HG03457 (cell line): ENCODE measurements around the gene OXSR1.
"Not testable (repeated sequence)": the region's sequence is repeated elsewhere in the genome, so short reads cannot be mapped to it uniquely, and the experiment has no call there.

ENCODE experiments used
- ATAC-seq: cut with Tn5 transposase; IDR thresholded peaks from one replicate; pipeline ENCODE4 v1.9.1; 2021; ENCODE audit warnings: moderate number of reproducible peaks; ENCODE audit not compliant: unreplicated experiment

The OXSR1 gene

DNA sequence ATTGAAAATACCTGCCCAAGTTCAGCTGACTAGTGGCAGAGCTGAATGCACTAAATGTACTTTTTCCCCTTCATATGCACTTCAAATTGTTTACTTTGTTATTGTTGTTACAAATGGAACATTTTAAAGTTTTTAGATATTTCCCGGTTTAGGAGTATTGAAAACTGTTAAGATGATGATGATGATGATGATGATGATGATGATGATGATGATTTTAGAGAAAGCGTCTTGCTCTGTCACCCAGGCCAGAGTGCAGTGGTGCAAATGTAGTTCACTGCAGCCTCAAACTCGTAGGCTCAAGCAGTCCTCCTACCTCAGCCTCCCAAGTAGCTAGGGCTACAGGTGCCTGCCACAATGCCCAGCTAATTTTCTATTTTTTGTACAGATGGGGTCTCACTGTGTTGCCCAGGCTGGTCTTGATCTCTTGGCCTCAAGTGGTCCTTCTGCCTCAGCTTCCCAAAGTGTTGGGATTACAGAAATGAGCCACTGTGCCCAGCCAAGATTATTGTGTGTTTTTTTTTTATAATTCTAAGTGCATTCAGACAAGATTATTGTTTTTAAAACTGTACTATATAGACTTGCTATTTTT lies 54.4 kb downstream of the OXSR1 start:
- ATAC-seq: no peak

DNA sequence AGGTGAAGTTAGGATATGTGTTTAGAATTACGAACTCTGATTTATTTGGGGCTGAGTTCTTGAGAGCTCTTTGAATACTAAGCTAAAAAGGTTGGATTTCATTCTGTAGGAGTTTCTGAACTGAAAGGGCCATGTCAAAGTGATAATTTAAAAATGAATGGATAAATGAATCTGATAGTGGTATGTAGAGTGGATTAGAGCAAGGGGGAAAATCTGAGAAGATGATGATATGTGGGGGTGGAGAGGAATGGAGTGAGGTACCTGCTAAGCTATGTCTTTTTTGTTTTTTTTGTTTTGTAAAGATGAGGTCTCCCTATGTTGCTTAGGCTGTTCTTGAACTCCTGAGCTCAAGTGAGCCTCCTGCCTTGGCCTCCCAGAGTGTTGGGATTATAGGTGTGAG lies 55.7 kb downstream of the OXSR1 start:
- no peak for ATAC-seq

DNA sequence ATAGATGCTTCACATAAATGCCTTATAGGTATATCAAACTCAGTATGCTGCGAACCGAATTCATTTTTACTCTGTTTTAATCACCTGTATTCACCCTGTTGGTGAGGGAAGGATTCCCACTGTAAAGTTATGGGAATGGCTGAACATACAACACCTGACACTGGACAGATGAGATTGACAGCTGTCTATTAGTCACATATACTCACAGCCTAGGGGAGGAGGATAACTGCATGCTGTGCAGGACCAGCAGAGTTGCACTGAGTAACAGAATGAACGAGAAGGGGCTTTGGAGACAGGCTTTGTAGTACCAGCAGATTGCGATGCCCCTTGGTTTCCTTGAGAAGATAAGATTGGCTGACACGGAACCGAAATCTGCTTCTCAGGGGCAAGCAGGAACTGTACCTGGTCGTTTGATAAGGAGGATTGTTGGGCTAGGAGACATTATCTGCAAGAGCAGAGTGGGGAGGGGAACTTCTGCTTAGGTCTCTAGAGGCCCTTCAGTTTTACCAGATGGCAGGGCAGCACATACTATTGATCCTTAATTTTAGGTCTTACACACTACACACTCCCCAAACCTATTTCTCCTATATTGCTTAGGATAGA lies 56.8 kb downstream of the OXSR1 start:
- no peak for ATAC-seq

DNA sequence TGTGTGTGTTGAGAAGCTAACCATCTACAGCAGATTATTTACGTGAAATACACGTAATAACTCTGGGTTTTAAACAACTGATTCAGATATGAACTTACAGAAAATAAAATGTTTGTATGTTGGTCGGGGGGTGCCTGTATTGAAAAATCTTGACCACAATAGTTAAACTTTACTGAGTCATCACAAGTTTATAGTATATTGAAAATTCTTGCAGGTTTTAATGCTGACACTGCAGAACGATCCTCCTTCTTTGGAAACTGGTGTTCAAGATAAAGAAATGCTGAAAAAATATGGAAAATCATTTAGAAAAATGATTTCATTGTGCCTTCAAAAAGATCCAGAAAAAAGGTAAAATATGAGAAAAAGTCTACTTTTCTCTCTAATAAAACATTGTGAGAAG lies 59.0 kb downstream of the OXSR1 start:
- no peak for ATAC-seq

DNA sequence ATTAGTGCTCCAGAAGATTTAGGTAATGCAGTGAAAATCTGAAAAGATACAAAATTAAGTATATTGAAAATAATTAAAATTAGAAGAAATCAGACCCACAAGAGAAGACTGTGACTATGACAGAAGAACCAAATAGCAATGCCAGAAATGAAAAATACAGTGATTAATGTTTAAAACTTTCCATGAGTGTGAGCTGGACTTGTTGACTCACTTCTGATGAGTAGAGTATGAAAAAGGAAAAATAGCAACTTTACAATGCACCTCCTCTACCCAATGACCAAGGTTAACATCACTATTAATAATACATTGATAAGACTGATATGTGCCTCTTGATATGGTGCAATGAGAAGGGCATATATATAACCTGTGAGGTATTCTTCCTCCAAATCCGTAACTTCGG lies 60.9 kb downstream of the OXSR1 start:
- ATAC-seq: no peak

DNA sequence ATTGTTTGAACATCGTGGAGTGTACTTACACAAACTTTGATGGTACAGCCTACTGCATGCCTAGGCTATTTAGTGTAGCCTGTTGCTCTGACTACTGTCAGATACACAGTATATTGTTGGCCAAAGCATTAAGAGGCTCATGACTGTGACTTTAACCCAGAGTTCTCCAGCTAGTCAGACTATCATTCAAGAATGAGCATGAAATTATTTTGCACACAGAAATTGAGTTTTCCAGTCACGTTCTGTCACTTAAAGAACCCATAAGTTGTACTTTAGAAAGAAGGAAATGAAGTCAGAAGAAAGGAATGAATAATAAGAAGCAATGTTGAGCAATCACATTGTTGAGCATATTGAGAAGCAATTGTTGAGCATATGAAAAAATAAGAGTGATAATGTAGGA lies 62.7 kb downstream of the OXSR1 start:
- ATAC-seq: no peak

DNA sequence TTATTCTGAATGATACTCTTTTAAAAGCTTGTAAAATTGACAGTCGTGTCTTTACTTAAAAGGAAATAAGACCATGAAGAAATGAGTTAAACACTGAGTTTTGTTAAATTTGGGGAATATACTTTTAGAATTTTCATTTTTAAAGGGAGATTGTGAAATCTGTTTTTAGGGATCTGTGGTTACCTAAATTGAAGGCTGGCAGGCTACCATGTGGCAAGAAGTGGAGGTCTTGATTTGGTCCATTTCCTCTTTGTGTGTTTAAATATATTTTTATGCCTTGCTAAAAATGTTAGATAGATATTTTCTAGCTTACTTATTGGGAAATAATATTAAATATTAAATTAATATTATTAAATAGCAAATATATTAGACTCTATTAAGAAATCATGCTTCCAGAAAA lies 63.7 kb downstream of the OXSR1 start:
- ATAC-seq: no peak

DNA sequence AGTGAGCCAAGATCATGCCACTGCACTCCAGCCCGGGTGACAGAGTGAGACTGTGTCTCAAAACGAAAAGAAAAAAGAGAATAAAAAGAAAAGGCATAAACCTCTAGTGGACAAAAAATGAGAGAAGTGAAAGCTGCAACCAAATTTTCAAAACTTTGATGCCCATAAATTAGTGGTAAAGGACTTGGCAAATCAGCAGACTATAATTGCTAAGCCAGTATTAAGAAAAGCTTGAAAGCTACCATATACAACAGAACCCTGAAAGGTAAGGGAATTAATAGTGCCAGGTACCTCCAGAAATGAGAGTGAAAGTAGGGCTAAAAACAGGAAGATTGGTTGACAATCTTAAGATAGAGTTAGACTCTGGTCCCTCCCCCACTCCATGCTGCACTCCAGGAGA lies 67.4 kb downstream of the OXSR1 start:
- ATAC-seq: no peak

DNA sequence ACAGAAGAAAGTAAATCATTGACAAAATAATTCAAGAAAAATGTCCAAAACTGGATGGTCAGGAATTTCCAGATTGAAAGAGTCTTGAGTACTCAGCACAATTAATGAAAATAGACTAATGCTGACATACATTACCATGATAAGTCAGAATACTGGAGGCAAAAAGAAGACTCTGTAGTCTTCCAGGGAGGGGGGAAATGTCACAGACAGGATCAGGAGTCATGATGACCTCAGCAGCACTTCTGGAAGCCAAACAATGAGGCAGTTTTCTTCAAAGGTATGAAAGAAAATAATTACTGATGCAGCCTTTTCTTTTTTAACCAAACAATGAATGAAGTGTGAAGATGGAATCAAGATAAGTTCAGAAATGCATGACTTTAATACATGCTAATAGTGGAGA lies 70.1 kb downstream of the OXSR1 start:
- ATAC-seq: no peak

DNA sequence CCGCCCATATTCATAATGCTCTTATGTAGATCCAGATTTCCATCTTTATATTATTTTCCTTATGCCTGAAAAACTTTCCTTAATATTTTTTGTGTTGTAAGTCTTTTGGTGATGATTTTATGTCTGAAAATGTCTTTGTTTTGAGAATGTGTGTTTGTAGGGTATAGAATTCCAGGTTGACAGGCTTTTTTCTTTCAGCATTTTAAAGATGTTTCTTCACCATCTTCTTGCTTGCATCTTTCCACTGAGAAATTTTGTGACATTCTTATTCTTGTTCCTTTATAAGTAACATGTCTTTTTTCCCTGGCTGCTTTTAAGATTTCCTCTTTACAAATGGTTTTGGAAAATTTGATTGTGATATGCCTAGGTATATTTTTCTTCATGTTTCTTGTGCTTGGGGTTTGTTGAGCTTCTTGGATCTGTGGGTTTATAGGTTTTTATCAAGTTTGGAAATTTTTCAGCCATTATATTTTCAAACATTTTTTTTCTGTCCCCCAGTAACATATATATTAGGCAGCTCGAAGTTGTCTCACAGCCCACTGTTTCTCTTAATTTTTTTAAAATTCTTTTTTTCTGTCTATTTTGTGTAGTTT lies 73.2 kb downstream of the OXSR1 start:
- no peak for ATAC-seq

DNA sequence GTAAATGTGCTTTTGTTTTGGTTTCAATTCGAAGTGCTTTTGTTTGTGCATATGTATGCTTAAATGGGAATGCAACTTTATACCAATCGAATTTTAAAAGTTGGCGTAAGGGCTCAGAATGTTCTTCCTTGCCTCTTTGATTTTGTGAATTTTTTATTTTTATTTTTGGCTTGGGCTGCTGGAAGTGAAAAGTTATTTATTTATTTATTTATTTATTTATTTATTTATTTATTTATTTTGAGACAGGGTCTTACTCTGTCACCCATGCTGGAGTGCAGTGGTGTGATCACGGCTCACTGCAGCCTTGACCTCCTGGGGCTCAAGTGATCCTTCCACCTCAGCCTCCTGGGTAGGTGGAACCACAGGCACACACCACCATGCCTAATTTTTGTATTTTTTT lies 77.5 kb downstream of the OXSR1 start:
- ATAC-seq: not testable (repeated sequence)

DNA sequence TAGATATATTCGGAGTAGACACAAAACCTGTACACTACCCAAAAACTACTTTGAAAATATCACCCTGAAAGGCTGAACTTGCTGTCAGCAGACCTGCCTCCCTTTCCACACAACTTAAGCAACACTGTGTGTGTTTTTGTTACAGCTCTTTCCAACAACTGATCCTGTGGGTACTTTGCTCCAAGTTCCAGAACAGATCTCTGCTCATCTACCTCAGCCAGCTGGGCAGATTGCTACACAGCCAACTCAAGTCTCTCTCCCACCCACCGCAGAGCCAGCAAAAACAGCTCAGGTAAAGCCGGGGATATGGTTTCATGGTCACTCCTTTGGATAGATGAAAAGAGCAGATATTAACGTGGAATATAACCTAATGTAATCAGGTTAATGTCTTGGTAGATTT lies 80.6 kb downstream of the OXSR1 start:
- ATAC-seq: no peak

DNA sequence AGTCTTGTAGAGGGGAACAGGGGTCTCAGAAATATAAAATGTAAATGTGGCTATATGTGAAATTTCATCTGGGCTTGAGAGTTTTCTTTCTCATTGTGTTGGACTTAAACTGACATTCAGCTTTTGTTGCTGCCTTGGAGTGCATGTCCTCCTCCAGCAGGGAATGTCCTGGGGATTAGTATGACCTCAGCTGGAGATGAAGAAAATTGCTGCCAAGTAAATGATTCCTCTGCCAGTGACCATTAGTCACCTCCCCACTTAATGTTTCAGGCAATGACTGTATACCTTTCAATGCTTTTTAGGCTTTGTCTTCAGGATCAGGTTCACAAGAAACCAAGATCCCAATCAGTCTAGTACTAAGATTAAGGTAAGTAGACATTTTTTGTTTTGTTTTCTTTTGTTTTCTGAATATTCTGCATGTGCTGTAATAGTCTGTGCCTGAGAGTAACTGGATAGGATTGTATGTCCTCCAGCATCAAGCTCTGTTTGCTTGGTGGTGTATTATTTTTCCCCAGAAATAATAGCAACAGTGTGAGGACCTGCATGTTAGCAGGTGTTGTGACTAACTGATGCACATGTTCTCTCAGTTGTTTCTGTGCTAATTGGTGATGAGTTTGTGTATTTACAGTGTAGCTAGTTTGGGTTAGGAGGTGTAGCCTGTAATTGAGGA lies 82.2 kb downstream of the OXSR1 start:
- ATAC-seq: no peak

DNA sequence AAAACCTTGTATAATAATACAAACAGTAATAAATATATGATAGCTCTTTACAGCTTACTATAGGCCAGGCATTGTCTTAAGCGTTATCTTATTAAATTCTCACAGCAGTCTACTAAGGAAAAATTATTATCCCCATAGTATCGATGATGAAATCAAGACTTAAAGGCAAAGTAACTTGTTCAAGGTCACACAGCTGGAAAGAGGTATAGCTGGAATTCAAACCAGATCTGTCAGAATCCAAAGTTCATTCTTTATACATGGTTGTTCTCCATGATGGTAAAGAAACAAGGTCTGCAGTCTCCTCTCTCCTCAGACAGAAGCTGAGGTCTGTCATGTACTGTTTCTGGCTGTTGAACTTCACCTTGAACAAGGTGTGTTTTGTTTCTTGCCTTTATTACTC lies 84.9 kb downstream of the OXSR1 start:
- ATAC-seq: no peak

DNA sequence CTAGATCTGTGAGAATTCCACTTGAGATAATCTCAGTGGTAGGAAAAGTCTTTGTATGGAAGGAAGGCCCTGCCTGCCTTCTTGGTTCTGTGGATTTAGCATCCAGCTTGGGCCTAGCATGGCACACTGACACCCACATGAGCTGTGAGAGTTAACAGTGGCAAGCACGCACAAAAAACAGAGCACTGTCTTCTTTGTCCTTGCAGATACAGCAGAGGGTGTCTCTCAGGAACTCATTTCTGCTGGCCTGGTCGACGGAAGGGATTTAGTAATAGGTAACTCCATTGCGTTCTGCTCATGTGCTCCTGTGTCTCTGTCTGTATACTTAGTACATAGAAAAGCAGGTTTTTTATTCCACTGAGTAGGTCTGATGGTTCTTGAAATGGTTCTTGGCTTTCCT lies 85.9 kb downstream of the OXSR1 start:
- ATAC-seq: no peak

DNA sequence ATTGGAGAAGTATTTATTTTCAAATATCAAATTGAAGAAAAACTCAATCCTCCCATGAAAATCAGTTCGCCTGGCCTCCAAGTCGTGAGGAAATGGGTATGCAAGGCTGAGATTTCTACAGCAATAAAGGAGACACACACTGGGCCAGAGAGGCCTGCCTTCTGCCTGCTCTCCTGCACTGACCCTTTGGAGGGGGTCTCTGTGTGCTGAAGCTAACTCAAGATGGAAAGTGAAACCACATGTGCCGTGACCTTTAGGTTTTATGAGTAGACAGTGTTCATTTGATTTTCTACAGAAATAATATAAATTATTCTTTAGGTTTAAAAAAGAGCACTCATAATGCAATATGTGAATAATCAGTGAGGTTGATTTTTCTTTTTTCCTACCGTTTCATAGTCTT lies 88.4 kb downstream of the OXSR1 start:
- ATAC-seq: no peak

DNA sequence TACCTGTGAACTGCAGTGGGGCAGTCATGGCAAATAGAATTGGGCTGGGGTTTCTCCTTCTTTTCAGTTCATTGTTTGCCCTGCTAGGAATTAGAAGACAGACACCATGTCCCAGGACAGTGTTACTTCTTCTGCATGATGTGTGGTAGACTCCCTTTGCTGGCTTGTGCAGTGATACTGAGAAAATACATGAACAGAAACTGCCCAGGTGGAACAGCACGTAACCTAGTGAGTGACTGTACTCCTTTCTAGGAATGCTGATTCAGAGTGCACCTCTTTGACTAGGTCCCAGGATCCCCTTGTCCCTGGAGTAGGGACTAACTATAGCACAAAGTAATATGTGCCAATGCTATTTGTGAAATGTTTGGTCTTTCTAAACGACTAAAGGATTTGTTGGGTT lies 89.5 kb downstream of the OXSR1 start:
- no peak for ATAC-seq

DNA sequence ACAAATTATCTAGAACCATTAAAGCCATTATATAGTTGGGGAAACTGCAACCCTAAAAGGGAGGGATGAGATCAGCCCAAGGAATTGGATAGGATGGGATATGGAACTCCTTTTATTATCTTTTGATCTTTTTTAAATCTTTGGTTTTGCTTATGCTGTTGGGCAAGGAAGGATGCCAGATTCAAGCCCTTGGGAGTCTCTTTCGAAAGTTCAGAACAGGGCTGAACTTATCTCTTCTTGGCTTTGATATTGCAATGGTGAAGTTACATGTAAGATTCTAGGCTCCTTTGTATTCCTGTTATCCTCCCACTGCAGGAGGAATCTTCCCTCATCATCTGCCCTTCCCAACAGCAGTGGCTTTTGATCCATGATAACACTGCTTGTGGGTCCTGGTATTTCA lies 90.3 kb downstream of the OXSR1 start:
- no peak for ATAC-seq

DNA sequence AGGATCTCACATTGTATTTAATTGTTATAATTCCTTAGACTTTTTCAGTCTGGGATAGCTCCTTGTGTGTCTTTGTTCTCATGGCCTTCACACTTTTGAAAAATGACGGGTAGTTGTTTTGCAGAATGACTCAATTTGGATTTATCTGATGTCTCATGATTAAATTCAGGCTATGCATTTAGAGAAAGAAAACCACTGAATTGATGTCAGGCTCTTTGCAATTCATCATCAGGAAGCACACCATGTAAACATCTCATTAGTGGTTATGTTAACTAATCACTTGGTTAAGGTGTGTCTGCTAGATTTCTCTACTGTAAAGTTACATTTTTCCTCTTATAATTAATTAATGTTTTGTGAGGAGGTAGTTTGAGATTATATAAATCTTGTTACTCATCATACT lies 92.2 kb downstream of the OXSR1 start:
- no peak for ATAC-seq

DNA sequence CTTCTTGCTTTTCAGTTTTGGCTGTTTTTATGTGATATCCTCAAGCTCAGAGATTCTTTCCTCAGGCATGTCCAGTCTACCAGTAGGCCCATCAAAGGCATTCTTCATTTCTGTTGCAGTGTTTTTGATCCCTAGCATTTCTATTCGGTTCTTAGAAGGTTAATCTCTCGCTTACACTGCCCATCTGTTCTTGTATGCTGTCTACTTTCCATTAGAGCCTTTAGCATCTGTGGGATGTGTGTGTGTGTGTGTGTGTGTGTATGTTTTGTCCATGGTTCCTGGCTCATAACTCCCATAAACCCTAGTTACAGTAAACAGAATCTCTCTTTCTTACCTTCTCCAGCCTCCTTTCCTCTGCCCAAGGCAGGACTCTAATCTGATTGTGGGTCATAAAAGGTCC lies 95.1 kb downstream of the OXSR1 start:
- ATAC-seq: no peak

DNA sequence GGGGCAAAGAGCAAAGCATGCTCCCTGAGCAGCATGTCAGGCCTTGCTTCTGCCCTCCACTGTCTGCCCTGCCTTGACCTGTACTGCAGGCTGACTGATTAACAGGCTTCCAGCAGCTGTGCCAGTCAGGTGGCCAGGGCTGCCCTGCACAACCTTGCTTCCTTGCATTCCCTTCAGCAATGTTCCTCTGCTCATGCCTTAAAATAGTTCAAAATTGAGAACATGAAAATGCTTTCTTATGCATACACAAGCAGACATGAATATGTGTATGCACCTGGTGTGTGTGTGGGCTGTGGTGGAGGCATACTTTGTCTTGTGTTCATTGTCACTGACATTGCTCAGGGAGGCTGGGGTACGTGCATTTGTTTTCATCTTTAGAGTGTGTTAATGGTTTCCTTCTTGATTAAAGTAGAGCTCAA lies 99.0 kb downstream of the OXSR1 start:
- no peak for ATAC-seq

DNA sequence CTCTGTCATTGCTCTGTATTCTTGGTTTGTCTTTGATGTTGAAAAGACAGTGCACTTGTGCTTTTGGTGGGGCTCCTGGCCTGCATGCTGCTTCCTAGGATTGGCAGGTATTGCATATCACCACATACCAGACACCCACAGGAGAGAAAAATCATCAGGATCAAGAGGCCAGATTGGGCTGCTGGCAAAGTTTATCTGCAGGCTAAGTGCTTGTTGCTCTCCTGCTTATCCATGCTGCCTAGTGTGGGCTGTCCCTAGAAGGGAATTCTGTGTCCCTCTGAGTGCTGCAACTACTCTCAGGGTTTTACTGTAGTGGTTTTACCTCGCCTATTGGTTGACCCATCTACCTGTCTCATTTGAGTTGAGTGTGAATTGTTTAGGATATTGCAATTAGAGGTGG lies 99.4 kb downstream of the OXSR1 start:
- ATAC-seq: no peak
